Right renal pelvis (tissue), 4 donors: ENCODE measurements around the gene SCGN. TPM values are rescaled to one million over a fixed set of nuclear protein-coding genes. Genes with fewer than 3 reads are reported as not detected.

ENCODE experiments used
- DNase-seq, 4 donors: peaks; one replicate each; pipeline ENCODE4 v3.0.0-alpha.2; 2013; ENCODE audit warnings: low read depth in 4 of 4, low spot score in 3 of 4, missing footprints in 1 of 4
- polyA plus RNA-seq, 4 donors: library from polyadenylated mRNA; unstranded; fragments of 120-200 nt; gene quantifications; one replicate each; pipeline ENCODE4 v1.2.1, GENCODE V29; 2013; ENCODE audit not compliant: insufficient read length in 4 of 4

The SCGN gene
- polyA plus RNA-seq, 4 donors = 0.14 to 0.31 (median 0.23) TPM

- no peak for DNase-seq
Measured at GRCh38 chr6:25684565-25684964, 32.5 kb downstream of the SCGN start.

GRCh38 chr6:25685251-25685650 lies 33.2 kb downstream of the SCGN start:
- no peak for DNase-seq

DNA sequence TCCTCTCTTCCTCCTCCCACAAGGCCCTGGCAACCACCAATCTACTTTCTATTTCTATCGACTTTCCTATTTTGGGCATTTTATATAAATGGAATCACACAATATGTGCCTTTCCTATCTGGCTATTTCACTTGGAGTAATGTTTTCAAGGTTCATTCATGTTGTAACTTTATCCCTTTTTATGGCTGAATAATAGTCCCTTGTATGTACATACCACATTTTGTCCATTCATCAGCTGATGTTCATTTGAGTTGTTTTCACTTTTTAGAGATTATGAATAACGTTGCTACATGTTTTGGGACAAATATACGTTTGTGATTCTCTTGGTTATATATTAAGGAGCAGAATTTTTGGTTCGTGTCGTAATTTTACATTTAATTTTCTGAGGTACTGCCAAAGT lies 33.9 kb downstream of the SCGN start:
- no peak for DNase-seq

- no peak for DNase-seq
Measured at GRCh38 chr6:25686856-25687255, 34.8 kb downstream of the SCGN start.

DNA sequence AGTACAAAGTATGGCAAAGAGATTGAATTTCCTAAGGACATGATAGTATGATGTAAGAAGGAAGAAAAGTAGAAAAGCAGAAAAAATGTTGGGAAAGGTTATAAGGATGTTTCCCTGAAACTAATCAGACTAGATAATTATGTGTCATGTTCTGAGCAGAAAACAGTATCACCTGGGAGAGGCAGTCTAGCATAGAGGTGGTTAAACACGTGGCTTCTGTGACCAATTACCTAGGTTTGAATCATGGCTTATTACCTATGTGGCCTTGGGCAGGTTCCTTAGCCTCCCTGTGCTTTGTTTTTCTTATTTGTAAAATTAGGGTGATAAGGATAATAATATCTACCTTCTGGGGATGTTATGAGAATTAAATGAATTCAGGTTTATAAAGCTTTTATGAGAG lies 38.0 kb downstream of the SCGN start:
- no peak for DNase-seq

DNA sequence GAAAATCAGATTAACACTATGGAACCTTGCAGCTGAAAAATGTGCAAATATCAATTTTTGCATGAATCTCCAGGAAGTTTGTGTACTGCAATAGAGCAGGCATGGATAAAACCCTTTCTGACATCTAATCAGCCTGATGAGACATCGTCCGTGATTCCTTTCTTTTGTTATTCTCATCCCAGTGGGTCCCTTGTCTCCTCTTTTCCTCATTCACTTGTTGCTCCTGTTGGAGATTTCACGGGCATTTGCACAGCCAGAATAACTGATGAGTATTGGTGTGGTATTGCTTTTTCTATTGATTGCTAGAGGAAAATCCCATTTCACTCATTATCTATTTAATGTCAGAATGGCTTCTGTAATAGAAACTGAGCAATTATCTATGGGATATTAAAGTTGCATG lies 39.9 kb downstream of the SCGN start:
- no peak for DNase-seq

GRCh38 chr6:25692472-25692871 lies 40.5 kb downstream of the SCGN start:
- peak in 1 of 4 donors; percentile 19 for DNase-seq

GRCh38 chr6:25694366-25694765 lies 42.4 kb downstream of the SCGN start:
- no peak for DNase-seq

- no peak for DNase-seq
Measured at GRCh38 chr6:25695671-25696070, 43.7 kb downstream of the SCGN start.

DNA sequence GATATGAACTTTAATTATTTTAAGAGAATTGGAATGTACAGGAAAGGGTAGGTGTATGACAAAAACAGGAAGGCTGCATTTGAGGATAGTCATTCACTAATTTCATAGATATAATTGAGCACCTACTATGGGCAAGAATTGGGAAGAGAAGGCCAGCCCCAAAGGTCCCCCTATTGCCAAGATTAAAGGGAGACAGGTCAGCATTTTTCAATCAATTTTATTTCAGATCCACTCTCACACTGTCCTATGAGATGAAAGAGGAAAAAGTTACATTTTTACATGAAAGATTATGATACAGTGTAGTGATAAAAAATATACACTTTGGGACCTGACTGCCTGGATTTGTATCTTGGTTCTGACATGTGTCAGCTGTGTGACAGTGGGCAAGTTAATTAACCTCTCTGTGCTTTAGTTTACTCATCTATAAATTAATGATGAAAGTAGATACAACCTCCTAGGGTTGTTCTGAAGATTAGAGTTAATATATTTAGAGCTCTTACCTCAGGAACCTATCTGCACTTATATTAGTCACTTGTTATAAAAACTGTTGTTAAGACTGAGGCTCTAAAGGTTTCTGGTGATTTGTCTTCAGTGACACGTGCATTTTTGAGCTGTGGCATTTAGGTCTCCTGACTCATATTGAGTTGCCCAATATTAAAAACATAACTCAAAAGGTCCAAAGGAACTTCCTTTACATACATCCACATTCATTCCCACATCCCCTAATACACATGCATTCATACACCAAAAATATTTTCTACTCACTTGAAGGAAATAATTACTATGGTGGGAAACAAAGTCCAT lies 45.7 kb downstream of the SCGN start:
- no peak for DNase-seq

DNA sequence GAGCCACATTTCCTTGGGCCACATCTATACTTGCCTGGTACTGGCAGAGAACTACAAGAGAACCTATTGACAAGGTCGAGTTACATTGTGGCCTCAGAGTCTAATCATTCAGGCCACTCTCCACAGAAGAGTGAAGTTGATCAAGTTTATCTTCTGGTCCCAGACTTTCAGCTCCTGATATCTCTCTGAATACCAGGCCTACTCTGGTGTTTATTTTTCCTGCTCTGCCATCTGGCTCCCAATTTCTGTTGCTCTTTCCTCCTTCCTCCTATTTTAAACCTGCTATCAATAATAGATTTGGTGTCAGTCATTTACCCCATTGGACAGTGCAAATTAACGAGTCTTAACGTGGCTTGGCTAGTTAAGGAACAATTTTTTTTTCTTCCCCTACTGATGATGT lies 46.6 kb downstream of the SCGN start:
- DNase-seq = no peak

DNA sequence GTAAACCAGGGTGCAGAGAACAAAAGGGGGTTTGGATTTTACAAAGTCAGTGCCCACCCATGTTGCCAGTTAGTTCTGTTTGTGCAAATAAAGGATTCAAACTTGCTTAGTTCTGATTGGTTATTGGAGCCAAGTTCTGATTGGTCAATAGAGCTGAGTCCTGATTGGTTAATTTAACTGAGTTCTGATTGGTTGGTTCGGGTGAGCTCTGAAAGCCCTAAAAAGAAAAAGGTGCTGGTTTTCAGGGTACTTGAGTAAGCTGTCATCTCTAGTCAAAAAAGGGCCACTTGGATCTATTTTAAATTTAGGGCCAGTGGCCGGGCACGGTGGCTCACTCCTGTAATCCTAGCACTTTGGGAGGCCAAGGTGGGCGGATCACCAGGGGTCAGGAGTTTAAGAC lies 47.6 kb downstream of the SCGN start:
- DNase-seq = no peak

DNA sequence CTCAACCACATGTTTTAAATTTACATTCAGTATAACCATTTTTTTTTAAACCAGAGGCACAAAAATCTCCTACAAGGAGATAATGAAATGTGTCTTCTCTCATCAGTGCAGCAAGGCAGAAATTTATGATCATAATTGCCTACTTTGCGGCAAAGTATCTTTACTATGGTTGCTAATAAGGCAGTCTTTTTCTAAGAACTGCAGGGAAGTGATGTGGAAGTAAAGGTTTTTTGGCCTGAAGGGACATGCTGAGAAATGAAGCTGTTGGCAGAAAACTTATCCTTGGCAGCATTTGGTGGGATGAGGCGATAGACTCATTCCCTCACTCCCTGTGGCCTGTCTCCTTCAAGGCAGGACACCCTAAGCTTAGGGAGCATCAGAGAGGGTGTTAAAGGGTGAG lies 48.7 kb downstream of the SCGN start:
- no peak for DNase-seq

DNA sequence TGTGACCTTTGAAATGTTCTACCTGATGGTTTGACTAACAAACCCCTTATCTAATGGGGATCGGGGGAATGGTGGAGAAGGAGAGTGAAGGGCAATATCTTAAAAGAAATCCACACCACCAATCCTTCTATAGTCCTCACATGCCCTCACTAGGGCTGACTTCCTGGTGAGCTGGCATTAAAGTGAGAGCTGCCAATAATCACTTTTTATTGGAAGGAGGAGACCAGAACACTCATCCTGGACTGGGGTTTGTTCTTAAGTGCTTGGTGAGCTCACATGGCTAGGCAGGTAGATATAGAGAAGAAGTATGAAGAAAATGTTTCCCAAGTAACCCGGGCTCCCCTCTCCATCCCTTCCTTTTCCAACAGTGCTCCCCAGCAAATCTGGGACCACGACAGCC lies 49.8 kb downstream of the SCGN start:
- DNase-seq = no peak

DNA sequence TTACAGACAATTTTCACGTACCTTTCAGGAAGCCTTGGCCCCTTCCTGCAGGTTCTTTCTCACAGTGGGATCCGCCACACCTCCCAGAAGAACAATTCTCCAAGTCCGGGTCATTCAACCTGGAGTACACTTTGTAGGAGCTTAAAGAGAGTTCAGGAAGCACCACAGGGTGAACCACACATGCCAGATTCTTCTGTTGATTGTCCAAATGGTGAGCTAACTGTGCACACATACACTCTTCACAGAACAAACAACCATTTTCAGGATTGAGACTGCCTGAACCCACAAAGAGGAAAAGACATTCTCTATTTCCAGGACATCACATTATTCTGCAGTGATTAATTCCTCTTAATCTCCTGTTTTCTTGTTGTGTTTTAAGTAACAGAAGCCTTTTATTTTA lies 51.0 kb downstream of the SCGN start:
- no peak for DNase-seq

GRCh38 chr6:25704001-25704400 lies 52.0 kb downstream of the SCGN start:
- DNase-seq = no peak

- no peak for DNase-seq
Measured at GRCh38 chr6:25706314-25707014, 54.4 kb downstream of the SCGN start.

DNA sequence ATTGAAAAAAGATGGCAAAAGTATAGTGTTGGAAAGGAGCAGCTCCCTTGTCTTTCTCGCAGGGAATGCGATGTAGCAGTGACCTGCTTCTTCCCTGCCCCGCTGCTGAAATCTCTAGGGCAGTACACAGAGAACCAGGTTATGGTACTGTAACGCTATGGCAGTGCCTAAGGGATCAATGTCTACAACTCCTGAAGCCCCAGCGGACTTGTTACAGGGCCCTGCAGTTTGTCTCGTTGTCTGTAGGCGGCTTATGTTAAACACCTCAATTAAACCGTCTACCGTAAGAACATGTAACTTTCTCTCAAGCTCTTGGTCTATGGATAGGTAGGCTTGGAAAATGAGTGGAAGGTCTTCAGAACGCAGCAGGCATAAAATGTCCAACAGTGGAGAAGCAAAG lies 57.7 kb downstream of the SCGN start:
- DNase-seq = no peak

GRCh38 chr6:25710287-25710686 lies 58.3 kb downstream of the SCGN start:
- no peak for DNase-seq

DNA sequence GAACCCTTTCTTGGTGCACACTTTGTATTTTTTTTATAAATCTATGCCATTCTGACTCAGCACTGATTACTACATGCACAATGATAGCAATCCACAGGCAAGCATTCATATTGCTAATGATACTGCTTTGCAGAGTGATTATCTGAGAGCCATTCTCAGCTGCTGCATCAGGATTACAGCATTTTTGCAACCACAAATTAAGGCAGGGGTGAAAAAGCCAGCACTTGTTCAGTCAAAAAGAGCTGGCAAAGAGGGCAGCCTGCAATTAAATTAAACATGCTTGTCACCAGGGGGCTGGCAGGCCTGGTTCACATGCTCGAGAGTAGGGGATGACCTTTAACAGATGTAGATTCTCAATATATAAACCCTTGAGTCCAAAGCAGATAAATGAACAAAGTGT lies 61.8 kb downstream of the SCGN start:
- DNase-seq = no peak

- DNase-seq = no peak
Measured at GRCh38 chr6:25714765-25715164, 62.8 kb downstream of the SCGN start.

DNA sequence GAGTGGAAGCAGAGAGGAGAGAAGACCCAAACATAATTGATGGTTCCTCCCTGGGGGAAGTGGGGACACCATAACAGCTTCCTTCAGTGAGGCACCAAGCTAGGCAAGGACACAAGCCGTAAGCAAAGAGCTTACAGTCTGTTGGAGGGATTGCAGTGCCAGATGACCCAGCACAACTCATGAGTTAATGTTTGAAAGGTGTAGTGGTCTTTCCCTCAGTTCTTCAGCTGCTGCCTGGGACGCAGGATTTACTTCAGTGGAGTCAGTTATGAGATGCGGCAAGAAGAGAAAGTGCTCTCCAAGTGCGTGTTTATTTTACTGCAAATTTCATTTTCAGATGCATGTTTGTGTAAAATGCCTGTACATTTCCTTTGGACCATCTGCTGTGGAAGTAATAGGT lies 63.8 kb downstream of the SCGN start:
- DNase-seq = peak in 1 of 4 donors; percentile 12
